ENCODE data around the gene CCDC32.

DNA sequence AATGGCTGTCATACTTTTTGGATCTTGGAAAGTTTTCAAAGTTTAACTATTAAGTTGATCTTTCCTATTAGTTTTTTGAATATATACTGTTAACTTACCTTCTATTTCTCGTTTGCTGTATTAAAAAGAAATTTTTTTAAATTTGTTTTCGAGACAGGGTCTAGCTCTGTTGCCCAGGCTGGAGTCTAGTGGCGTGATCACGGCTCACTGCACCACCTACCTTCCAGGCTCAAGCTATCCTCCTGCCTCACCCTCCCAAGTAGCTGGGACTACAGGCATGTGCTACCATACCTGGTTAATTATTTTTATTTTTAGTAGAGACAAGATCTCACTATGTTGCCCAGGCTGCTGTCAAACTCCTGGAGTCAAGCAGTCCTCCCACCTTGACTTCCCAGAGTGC lies 33.8 kb upstream of the CCDC32 start:
- TF ChIP-seq ZNF512 (CRISPR knock-in tag; IDR thresholded peaks at IDR 0.05; ENCODE audit: borderline replicate concordance), result no peak
- TF ChIP-seq CTCF (IDR thresholded peaks at IDR 0.05), result no peak
- no peak for TF ChIP-seq NR3C1 (CRISPR knock-in tag; conservative IDR thresholded peaks at IDR 0.05; ENCODE audit: low read depth)
- no peak for TF ChIP-seq IRF1 (CRISPR knock-in tag; IDR thresholded peaks at IDR 0.05)
- no peak for TF ChIP-seq ZNF232 (CRISPR knock-in tag; IDR thresholded peaks at IDR 0.05)
- TF ChIP-seq, protein P1, sequence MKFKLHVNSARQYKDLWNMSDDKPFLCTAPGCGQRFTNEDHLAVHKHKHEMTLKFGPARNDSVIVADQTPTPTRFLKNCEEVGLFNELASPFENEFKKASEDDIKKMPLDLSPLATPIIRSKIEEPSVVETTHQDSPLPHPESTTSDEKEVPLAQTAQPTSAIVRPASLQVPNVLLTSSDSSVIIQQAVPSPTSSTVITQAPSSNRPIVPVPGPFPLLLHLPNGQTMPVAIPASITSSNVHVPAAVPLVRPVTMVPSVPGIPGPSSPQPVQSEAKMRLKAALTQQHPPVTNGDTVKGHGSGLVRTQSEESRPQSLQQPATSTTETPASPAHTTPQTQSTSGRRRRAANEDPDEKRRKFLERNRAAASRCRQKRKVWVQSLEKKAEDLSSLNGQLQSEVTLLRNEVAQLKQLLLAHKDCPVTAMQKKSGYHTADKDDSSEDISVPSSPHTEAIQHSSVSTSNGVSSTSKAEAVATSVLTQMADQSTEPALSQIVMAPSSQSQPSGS (CRISPR knock-in tag; IDR thresholded peaks at IDR 0.05; ENCODE audit: borderline replicate concordance, low read depth), result no peak
